ENCODE data around the gene SIKE1.

DNA sequence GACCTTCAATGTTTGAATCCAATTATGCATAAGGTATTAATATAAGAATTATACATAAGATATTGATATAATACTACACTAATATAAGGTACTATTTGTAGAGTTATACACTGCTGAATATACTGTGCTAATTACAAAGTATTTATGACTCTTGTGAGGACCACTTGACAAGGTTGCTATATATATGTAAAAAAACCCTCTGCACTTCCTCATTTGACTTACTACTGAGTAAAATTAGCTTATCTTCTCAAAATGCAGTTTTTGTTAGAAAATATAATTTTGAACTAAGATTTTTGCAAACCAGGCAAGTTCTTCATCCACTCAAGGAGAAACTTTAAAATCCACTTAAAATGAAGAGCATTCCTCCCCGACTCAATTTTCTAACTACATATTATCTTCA, 8.5 kb downstream of the SIKE1 start:
- TF ChIP-seq CTCF (conservative IDR thresholded peaks at IDR 0.05; ENCODE audit: low read depth, low read length) (no peak), EZH2 (IDR thresholded peaks at IDR 0.05; ENCODE audit: low read length, unreplicated experiment) (no peak)

All from PC-3 (cell line).